NCI-H345 treated with DMSO at 0.1 percent for 48 hours (cell line): Measurements from ENCODE around the gene CNTN4.

Source experiments
- DNase-seq: peaks from one replicate; lab custom pipeline; 2025; ENCODE audit not compliant: unreplicated experiment; lab: John Stamatoyannopoulos, UW

CNTN4 gene

DNA sequence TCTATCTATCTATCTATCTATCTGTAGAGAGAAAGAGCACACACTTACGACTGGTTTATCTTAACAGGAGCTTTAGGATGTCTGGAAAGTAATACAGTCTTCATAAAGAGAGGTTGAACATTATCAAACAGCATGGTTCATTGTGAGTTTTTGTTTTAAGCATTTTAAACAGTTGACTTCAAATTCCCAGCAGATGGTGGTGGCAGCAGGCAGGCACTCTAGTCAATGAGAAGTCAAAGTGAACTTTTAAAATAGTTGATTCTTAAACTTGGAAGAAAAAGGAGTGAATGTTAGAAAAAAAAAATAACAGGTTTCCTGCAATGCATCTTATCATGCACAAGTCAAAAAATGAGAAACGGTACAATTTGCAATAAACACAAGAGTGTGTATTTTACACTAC lies 578.8 kb downstream of the CNTN4 start:
- no peak for DNase-seq

- DNase-seq: no peak
These were observed 581.6 kb downstream of the CNTN4 start for GRCh38 chr3:2680236-2680635.

GRCh38 chr3:2684046-2684445 lies 585.4 kb downstream of the CNTN4 start:
- no peak for DNase-seq

- DNase-seq: no peak
These were observed 588.3 kb downstream of the CNTN4 start for GRCh38 chr3:2686816-2687502.

GRCh38 chr3:2697589-2697988 lies 598.9 kb downstream of the CNTN4 start:
- DNase-seq: no peak

DNA sequence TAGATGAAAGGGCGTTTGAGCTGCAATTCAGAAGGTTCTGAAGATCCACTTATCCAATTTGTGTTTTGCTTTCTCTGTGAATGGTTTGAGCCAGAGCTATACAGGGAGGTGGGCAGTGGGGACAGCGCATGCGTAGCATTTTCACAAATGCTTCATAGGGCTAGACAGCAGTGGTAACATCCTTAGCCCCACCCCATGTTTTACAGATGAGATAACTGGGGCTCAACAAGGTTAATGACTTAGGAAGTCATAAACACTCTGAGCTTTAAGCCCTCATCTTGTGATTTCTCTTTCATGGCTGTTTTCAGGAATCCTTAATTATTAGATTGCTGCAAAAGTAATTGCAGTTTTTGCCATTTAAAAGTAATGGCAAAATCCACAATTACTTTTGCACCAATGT lies 602.8 kb downstream of the CNTN4 start:
- DNase-seq: no peak

GRCh38 chr3:2706144-2706835 lies 607.6 kb downstream of the CNTN4 start:
- no peak for DNase-seq

DNA sequence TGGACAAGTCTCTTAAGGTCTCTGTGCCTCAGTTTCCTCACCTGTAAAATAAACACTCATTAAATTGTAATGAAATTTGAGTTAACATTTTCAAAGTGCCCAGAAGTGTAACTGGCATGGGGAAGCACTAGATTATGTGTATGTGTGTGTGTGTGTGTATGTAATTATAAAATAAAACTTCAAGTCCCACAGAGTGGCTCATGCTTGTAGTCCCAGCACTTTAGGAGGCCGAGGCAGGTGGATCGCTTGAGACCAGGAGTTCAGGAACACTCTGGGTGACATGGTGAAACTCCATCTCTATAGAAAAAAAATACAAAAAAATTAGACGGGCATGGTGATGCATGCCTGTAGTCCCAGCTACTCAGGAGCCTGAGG lies 608.2 kb downstream of the CNTN4 start:
- DNase-seq: no peak

- no peak for DNase-seq
These were observed 612.4 kb downstream of the CNTN4 start for GRCh38 chr3:2711081-2711480.

DNA sequence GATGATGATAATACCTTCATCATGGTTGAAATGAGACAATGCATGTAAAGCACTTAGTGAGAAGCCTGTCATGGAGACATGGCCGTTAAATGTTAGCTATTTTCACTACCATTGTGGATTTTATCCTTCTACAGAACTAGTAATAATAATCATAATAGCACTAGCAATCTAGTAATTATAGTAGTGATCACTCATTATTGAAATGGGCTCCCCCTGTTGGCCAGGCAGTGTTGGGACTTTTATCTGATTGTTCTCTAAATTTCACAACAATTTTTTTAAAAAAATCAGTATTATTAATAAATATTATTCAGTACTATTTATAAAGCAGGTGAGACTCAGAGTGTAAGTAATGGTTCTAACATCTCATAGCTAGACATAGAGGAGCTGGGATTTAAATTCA lies 615.3 kb downstream of the CNTN4 start:
- DNase-seq: no peak

- DNase-seq: no peak
These were observed 616.2 kb downstream of the CNTN4 start for GRCh38 chr3:2714834-2715233.

DNA sequence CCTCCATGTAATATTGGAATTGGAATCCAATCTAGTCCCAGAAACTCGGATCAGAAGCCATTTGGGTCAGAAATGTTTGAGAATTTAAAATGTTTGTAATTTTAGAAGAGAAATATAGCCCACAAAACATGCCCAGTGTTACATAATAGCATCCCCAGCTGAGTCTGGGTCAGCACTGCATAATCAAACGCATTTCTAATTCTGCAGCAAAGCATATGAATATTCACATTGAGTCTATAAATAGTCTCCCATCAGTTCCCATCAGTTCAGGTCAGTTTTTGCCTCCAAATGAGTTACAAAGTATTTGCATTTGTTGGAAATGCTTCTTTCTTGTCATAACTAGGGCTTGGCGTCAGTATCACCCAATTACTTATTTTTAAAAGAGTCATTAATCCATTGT lies 628.4 kb downstream of the CNTN4 start:
- no peak for DNase-seq

DNA sequence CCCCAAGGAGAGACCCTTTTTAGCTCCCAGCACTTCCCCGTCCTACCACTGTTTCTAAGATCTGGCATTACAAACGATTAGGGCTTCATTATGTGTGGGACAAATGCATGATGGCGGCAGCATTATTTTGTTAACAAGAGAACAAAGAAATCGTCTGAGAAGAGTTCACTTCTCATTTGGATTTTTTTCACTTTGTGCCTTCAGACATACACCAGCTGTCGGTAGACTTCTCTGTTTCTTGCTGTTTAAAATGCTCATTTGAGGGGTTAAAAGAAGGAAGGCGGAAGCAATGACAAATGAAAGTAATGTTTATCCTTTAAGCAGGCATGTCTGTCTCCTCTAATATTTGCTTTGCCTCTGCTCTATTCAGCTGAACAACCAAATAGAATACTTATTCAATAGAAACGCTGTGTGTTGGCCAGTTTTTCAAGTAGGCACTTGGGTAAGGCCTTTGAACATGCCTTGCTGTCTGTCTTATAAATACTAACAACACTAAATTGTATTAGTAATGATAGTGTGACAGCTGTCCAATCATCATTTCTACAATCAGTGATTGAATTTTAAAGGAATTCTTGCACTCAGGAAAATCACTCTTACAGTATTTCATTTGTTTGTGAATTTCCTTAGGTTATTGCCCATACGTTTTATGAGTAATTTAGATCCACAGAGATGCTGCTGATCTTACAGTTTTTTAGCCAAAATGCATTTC lies 629.1 kb downstream of the CNTN4 start:
- DNase-seq: peak; percentile 72

GRCh38 chr3:2731843-2732242 lies 633.2 kb downstream of the CNTN4 start:
- no peak for DNase-seq

DNA sequence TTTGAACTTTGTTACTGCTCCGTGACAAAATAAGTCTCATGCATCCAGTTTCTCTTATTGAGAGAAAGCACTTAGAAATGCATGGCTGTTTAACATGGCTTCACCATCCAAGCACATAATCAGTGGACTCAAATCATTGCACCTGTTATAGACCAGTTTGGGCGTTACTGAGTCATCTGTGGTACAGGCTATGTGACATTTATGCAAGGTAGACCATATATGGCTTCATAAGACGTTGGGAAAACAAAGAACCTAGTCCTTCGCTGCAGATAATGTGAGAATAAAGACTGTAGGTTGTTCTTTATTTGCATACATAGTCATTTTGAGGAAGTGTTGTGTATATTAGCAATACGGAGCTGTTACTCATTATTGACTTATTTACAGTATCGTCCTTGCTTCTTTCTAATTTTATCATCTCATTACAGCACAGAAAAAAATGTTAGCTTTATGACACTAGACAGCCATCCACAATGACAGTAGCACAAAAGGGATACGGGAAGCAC lies 636.8 kb downstream of the CNTN4 start:
- no peak for DNase-seq

GRCh38 chr3:2741516-2741915 lies 642.9 kb downstream of the CNTN4 start:
- DNase-seq: no peak

DNA sequence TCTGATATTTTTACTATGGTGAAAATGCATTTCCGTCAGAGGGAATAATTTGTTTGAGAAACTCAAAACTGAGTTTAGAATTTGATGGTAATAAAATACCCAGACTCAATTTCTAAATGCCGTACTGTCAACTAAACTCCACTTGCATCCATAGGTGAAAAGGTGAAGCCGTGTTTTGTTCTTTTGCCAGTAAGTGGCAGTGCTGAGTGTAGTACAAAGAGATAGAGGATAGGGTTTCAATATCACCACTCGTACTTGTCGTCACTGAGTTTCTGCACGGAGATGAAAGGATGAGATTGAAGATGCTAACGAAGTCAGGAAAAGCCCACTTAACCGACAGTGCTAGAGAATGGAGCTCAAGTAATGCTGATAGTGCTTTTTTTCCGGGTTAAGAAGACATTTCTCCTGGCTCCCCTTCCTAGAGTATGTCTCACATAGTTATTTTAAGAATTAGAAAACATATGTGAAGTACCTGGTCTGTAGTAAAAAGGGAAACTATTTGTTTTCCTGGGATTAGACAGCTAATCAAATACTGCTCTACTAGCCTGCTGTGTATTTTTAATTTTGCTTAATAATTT lies 666.4 kb downstream of the CNTN4 start:
- no peak for DNase-seq

- DNase-seq: no peak
These were observed 671.8 kb downstream of the CNTN4 start for GRCh38 chr3:2770451-2770850.

GRCh38 chr3:2771193-2771592 lies 672.5 kb downstream of the CNTN4 start:
- no peak for DNase-seq

DNA sequence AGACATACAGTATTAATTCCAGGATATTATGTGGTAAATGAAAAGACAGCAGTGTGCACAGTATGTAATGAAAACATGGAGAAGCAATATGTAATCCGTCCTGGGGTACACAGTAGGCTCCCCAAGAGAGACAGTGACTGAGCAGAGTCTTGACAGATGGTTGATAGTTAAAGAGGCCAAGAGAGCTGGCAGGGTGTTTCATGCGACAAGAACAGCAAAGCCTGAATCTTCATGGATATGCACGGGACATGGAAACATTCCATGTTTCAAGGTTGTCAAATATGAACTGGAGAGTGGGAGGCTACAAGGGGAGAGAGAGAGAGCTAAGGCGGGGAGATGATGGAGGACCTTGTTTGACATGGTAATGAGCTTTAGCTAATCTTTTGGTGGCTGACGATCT lies 673.1 kb downstream of the CNTN4 start:
- DNase-seq: no peak

DNA sequence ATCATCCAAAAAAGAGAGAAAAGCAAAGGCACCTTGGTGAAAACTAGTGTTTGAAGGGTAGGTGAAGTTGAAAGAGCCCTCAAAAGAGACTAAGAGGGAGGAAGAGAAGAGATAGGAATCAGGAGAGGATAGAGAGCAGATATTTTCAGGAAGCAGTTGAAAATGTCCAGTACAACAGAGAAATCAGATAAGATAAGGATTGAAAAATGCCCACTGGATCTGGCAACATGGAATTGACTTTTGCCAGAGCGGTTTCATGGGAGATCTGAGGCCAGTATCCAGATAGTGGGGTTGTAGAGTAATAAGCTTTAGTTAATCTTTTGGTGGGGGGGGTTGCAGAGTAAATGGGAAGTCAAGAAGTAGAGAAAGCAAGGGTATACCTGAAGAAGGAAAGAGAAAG lies 674.1 kb downstream of the CNTN4 start:
- no peak for DNase-seq
